Effector memory CD4-positive, alpha-beta T cell (primary cell): ENCODE measurements around the gene GBF1.

Experiments
- DNase-seq, 3 donors: peaks; one replicate each; pipeline ENCODE4 v3.0.0-alpha.2; 2020
- H3K27ac ChIP-seq: 2 replicates; pipeline ENCODE4 v1.7.0; 2013; ENCODE audit warnings: mild to moderate bottlenecking, low read length, moderate library complexity; ENCODE audit not compliant: insufficient read depth, poor library complexity, severe bottlenecking
- H3K27me3 ChIP-seq: replicated peaks from 2 replicates; pipeline ENCODE4 v1.7.0; 2013; ENCODE audit warnings: mild to moderate bottlenecking, low read length; ENCODE audit not compliant: insufficient read depth, control insufficient read depth, poor library complexity, severe bottlenecking
- H3K36me3 ChIP-seq: 2 replicates; pipeline ENCODE4 v1.7.0; 2013; ENCODE audit warnings: mild to moderate bottlenecking, low read length, moderate library complexity; ENCODE audit not compliant: control insufficient read depth, insufficient read depth
- H3K4me1 ChIP-seq: 2 replicates; pipeline ENCODE4 v1.7.0; 2013; ENCODE audit warnings: low read length, mild to moderate bottlenecking; ENCODE audit not compliant: control insufficient read depth, insufficient read depth, poor library complexity, severe bottlenecking
- H3K4me3 ChIP-seq: 2 replicates; pipeline ENCODE4 v1.7.0; 2013; ENCODE audit warnings: low read length, low read depth, mild to moderate bottlenecking; ENCODE audit not compliant: insufficient read depth, poor library complexity, severe bottlenecking
- H3K9me3 ChIP-seq: 2 replicates; pipeline ENCODE4 v1.7.0; 2013; ENCODE audit warnings: mild to moderate bottlenecking, low read length, moderate library complexity; ENCODE audit not compliant: control insufficient read depth

GBF1 gene

GRCh38 chr10:102231357-102232318 lies 13.7 kb upstream of the GBF1 start:
- no peaks in the 10 kb centered on the region for H3K9me3 ChIP-seq
- H3K27me3 ChIP-seq: peaks cover 16% of the 10 kb centered on the region
- no peaks in the 10 kb centered on the region for H3K36me3 ChIP-seq
- no peak overlapping the region for H3K27ac ChIP-seq
- peak overlapping the region; percentile 68 for H3K4me3 ChIP-seq
- DNase-seq: peak; percentile 34 to 58 (median 45)
- H3K4me1 ChIP-seq: peaks cover 21% of the 10 kb centered on the region

- H3K4me1 ChIP-seq: peaks cover 20% of the 10 kb centered on the region
- no peaks in the 10 kb centered on the region for H3K36me3 ChIP-seq
- H3K27ac ChIP-seq: no peak overlapping the region
- H3K9me3 ChIP-seq: no peaks in the 10 kb centered on the region
- H3K4me3 ChIP-seq: no peak overlapping the region
- peaks cover 7% of the 10 kb centered on the region for H3K27me3 ChIP-seq
- no peak for DNase-seq
Measured at GRCh38 chr10:102233997-102234396, 11.3 kb upstream of the GBF1 start.

GRCh38 chr10:102234888-102235597 lies 10.3 kb upstream of the GBF1 start:
- Histone ChIP-seq H3K27ac (no peak overlapping the region), H3K36me3 (no peaks in the 10 kb centered on the region), H3K27me3 (peaks cover 3% of the 10 kb centered on the region), H3K4me3 (no peak overlapping the region), H3K4me1 (peaks cover 17% of the 10 kb centered on the region), H3K9me3 (no peaks in the 10 kb centered on the region)
- DNase-seq: no peak

- no peaks in the 10 kb centered on the region for H3K9me3 ChIP-seq
- peaks cover 1% of the 10 kb centered on the region for H3K27me3 ChIP-seq
- H3K4me3 ChIP-seq: no peak overlapping the region
- H3K36me3 ChIP-seq: no peaks in the 10 kb centered on the region
- no peak overlapping the region for H3K27ac ChIP-seq
- peaks cover 13% of the 10 kb centered on the region for H3K4me1 ChIP-seq
- DNase-seq: no peak
Measured at GRCh38 chr10:102235598-102235920, 9.8 kb upstream of the GBF1 start.

- H3K36me3 ChIP-seq: no peaks in the 10 kb centered on the region
- no peak for DNase-seq
- H3K9me3 ChIP-seq: no peaks in the 10 kb centered on the region
- peaks cover 13% of the 10 kb centered on the region for H3K4me1 ChIP-seq
- no peak overlapping the region for H3K27ac ChIP-seq
- H3K4me3 ChIP-seq: no peak overlapping the region
- H3K27me3 ChIP-seq: peaks cover 6% of the 10 kb centered on the region
Measured at GRCh38 chr10:102236006-102236405, 9.3 kb upstream of the GBF1 start.

GRCh38 chr10:102237711-102238252 lies 7.5 kb upstream of the GBF1 start:
- Histone ChIP-seq H3K4me1 (peaks cover 18% of the 10 kb centered on the region), H3K4me3 (no peak overlapping the region), H3K36me3 (no peaks in the 10 kb centered on the region), H3K27me3 (peaks cover 9% of the 10 kb centered on the region), H3K9me3 (no peaks in the 10 kb centered on the region), H3K27ac (no peak overlapping the region)
- no peak for DNase-seq

- H3K27ac ChIP-seq: no peak overlapping the region
- H3K4me1 ChIP-seq: peaks cover 25% of the 10 kb centered on the region
- no peaks in the 10 kb centered on the region for H3K9me3 ChIP-seq
- H3K36me3 ChIP-seq: no peaks in the 10 kb centered on the region
- no peak for DNase-seq
- H3K27me3 ChIP-seq: peaks cover 15% of the 10 kb centered on the region
- H3K4me3 ChIP-seq: no peak overlapping the region
Measured at GRCh38 chr10:102240467-102241031, 4.8 kb upstream of the GBF1 start.

GRCh38 chr10:102241032-102241443 lies 4.3 kb upstream of the GBF1 start:
- H3K4me1 ChIP-seq: peaks cover 25% of the 10 kb centered on the region
- peak overlapping the region; percentile 44 for H3K4me3 ChIP-seq
- no peaks in the 10 kb centered on the region for H3K9me3 ChIP-seq
- no peak for DNase-seq
- peaks cover 15% of the 10 kb centered on the region for H3K27me3 ChIP-seq
- H3K36me3 ChIP-seq: no peaks in the 10 kb centered on the region
- no peak overlapping the region for H3K27ac ChIP-seq

- Histone ChIP-seq H3K9me3 (no peaks in the 10 kb centered on the region), H3K4me3 (peak within 1 kb of the TSS; percentile 44), H3K27me3 (peaks cover 15% of the 10 kb centered on the region), H3K36me3 (no peaks in the 10 kb centered on the region), H3K27ac (no peak within 1 kb of the TSS), H3K4me1 (peaks cover 30% of the 10 kb centered on the region)
- peak; percentile 85 to 88 (median 88) for DNase-seq
Measured at GRCh38 chr10:102241444-102242117, 3.8 kb upstream of the GBF1 start, which contains the start of gene PITX3. Gene PITX3, minus strand, starts transcription at chr10:102241512. Its CDS starts 9,432 bp downstream, at chr10:102232080.
